Measurements from ENCODE around the gene TNFSF18.

Gene TNFSF18, protein sequence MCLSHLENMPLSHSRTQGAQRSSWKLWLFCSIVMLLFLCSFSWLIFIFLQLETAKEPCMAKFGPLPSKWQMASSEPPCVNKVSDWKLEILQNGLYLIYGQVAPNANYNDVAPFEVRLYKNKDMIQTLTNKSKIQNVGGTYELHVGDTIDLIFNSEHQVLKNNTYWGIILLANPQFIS

DNA sequence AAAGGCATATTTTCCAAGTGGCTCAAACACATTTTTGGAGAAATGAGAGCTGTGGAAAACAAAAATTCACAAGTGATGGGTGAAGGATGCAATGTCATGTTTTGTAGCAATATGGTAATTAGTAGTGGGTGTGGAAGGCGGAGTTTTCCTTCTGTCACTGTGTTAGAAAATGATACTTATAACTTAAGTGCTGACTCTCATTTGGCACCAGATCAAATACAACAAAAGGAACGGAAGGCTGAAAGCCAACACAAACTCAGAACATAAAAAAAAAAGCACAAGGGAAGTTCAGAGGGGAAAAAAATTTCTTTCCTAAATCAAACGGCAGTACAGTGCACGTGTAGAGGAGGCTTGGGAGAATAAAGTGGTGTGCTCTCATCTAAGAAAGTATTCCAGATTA lies at the start of gene TNFSF18:
TNFSF18 (minus strand) TSS at position 77 of the 400 bp plus-strand sequence; CDS start at position 32, 45 bp downstream.
- TF ChIP-seq CTCF (IDR thresholded peaks at IDR 0.05; ENCODE audit: insufficient read depth, missing control alignments), result no peak
- DNase-seq (ENCODE audit: insufficient read length, low spot score) (no peak), FAIRE-seq (no peak)

DNA sequence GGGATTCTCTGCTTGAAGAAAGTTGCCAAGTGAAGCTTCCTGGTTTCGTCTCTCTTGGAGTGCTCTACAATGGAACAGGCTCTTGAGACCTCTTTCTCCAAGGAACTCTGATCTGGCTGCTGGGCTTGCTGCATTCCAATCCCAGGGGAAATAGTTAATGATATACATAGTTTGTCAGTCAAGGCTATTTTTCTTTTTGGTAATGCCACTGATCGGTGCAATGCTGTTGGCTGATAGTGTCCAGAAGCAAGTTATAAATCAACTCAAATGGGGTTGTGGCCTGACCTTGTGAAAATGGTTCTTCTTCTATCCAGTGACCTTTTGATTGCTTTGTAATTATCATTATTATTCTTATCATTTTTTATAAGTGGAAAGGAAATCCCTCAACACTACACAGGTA lies 48.4 kb upstream of the TNFSF18 start:
- DNase-seq (ENCODE audit: insufficient read length, low spot score) (no peak), FAIRE-seq (no peak)
- no peak for TF ChIP-seq CTCF (IDR thresholded peaks at IDR 0.05; ENCODE audit: insufficient read depth, missing control alignments)

DNA sequence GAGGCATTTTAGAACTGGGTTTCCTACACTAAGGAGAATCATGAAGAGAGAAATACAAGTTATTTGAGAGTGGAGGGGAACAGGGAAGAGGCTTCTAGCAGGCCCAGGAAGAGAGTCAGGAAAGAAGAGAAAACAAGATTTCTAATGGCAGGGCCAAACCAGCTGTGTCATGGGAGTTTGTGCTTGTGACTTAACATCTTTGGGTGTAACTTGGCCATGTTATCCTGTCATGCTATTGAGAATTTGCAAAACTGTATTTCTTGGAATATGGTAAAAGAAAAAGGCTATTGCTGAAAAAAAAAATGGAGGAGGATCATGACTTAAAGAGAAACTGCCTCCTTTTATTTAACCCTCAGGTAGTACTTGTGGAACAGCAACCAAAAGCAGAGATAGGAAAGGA lies 47.4 kb upstream of the TNFSF18 start:
- TF ChIP-seq CTCF (IDR thresholded peaks at IDR 0.05; ENCODE audit: insufficient read depth, missing control alignments), result no peak
- DNase-seq (ENCODE audit: insufficient read length, low spot score), result no peak
- FAIRE-seq, result no peak

- no peak for FAIRE-seq
- DNase-seq (ENCODE audit: insufficient read length, low spot score), result no peak
- no peak for TF ChIP-seq CTCF (IDR thresholded peaks at IDR 0.05; ENCODE audit: insufficient read depth, missing control alignments)
Measured at GRCh38 chr1:173097001-173097400, 46.3 kb upstream of the TNFSF18 start.

- DNase-seq (ENCODE audit: insufficient read length, low spot score), result no peak
- no peak for TF ChIP-seq CTCF (IDR thresholded peaks at IDR 0.05; ENCODE audit: insufficient read depth, missing control alignments)
- FAIRE-seq, result no peak
Measured at GRCh38 chr1:173095632-173096031, 44.9 kb upstream of the TNFSF18 start.

- FAIRE-seq (no peak), DNase-seq (ENCODE audit: insufficient read length, low spot score) (no peak)
- no peak for TF ChIP-seq CTCF (IDR thresholded peaks at IDR 0.05; ENCODE audit: insufficient read depth, missing control alignments)
Measured at GRCh38 chr1:173094541-173094940, 43.8 kb upstream of the TNFSF18 start.

GRCh38 chr1:173093691-173094445 lies 43.1 kb upstream of the TNFSF18 start:
- DNase-seq (ENCODE audit: insufficient read length, low spot score), result no peak
- no peak for TF ChIP-seq CTCF (IDR thresholded peaks at IDR 0.05; ENCODE audit: insufficient read depth, missing control alignments)
- no peak for FAIRE-seq

Measured in D721Med (cell line).